Esophagus muscularis mucosa (tissue), 4 donors: ENCODE measurements around the gene TMCC2. TPM values are rescaled to one million over a fixed set of nuclear protein-coding genes. Genes with fewer than 3 reads are reported as not detected.
A peak's percentile ranks its signal among the peaks of the same experiment; 100 is the strongest.

Experiments used
- DNase-seq: peaks from one replicate; pipeline ENCODE4 v3.0.0-alpha.2; 2017; ENCODE audit errors: extremely low spot score
- H3K27ac ChIP-seq, 4 donors: fragments of 200-600 bp; sonication (generic); replicated peaks in 1 of 4; 1 replicate in 3 of 4; 2 replicates in 1 of 4; pipeline ENCODE4 v1.5.1; 2016 to 2019; ENCODE audit warnings: mild to moderate bottlenecking in 1 of 4
- H3K27me3 ChIP-seq, 4 donors: fragments of 200-600 bp; sonication (generic); one replicate each; pipeline versions ENCODE4 v1.5.1 to v1.6.0; 2016 to 2019
- H3K36me3 ChIP-seq, 4 donors: fragments of 200-600 bp; sonication (generic); one replicate each; pipeline ENCODE4 v1.5.1; 2016 to 2019
- H3K4me1 ChIP-seq, 4 donors: fragments of 200-600 bp; sonication (generic); one replicate each; pipeline ENCODE4 v1.5.1; 2016 to 2019
- H3K4me3 ChIP-seq, 4 donors: fragments of 200-600 bp; sonication (generic); 1 replicate in 2 of 4; 2 replicates in 2 of 4; pipeline ENCODE4 v1.5.1; 2016 to 2019; ENCODE audit warnings: mild to moderate bottlenecking in 4 of 4, moderate library complexity in 1 of 4
- H3K9me3 ChIP-seq, 4 donors: fragments of 200-600 bp; sonication (generic); 1 replicate in 3 of 4; 2 replicates in 1 of 4; pipeline ENCODE4 v1.5.1; 2016 to 2019
- CTCF ChIP-seq, 3 experiments: fragments of 200-600 bp in 2 of 3; fragments of 450-650 bp in 1 of 3; sonication (generic) in 2 of 3; IDR thresholded peaks; one replicate each; pipeline ENCODE4 v1.5.1; 2017 to 2019; ENCODE audit warnings: antibody characterized with exemption in 3 of 3, mild to moderate bottlenecking in 2 of 3, moderate library complexity in 1 of 3
- EP300 ChIP-seq: sonication (generic); formaldehyde crosslinking; IDR thresholded peaks from one replicate; pipeline ENCODE4 v1.6.1; 2017; ENCODE audit warnings: antibody characterized with exemption
- POLR2A ChIP-seq: fragments of 450-650 bp; IDR thresholded peaks from one replicate; pipeline ENCODE4 v1.6.1; 2017; ENCODE audit warnings: antibody characterized with exemption, moderate library complexity, mild to moderate bottlenecking, low read depth
- POLR2AphosphoS5 ChIP-seq, 2 donors: sonication (generic); formaldehyde crosslinking; IDR thresholded peaks; one replicate each; pipeline ENCODE4 v1.6.1; 2017; ENCODE audit warnings: antibody characterized with exemption in 2 of 2
- WGBS: methylation state at CpG from one replicate; pipeline ENCODE4 v1.1.5; 2018; 5-methylcytosine and 5-hydroxymethylcytosine counted together
- intact Hi-C: fragments of 100-400 bp; cut with DNase I; formaldehyde crosslinking; loops from one replicate; pipeline ENCODE4 v1.15.1; 2023
- total RNA-seq, 4 donors: library from RNA; depleted of rRNA; stranded (reverse); fragments of >200 nt; gene quantifications; one replicate each; pipeline versions ENCODE4 v1.1.0 to v1.2.1, GENCODE V29; 2016

The TMCC2 gene
- total RNA-seq, 4 donors from 2014 or later, result 4.1 to 8.2 (median 5.9) TPM

- Histone ChIP-seq H3K27ac (no peak overlapping the region), H3K9me3 (no peaks in the 10 kb centered on the region), H3K4me1 (peaks cover 0 to 28% (median 24%) of the 10 kb centered on the region in 4 donors), H3K4me3 (no peak overlapping the region), H3K27me3 (no peaks in the 10 kb centered on the region), H3K36me3 (no peaks in the 10 kb centered on the region)
- 92% methylated on average over 7 of the region's 7 CpGs for whole genome bisulfite sequencing
- DNase-seq, result no peak
- TF ChIP-seq CTCF (IDR thresholded peaks at IDR 0.05) (no peak), POLR2A (no peak), EP300 (no peak), POLR2AphosphoS5 (IDR thresholded peaks at IDR 0.05) (no peak)
- intact Hi-C loops, result no loop called here
These were observed 27.8 kb upstream of the TMCC2 start for GRCh38 chr1:205199931-205200299.

- TF ChIP-seq POLR2A, result no peak
- TF ChIP-seq CTCF (IDR thresholded peaks at IDR 0.05), result no peak
- H3K9me3 ChIP-seq, result no peaks in the 10 kb centered on the region
- no peaks in the 10 kb centered on the region for H3K36me3 ChIP-seq
- no peak overlapping the region for H3K4me3 ChIP-seq
- H3K4me1 ChIP-seq, result peaks cover 2 to 44% (median 34%) of the 10 kb centered on the region in 4 donors
- no peaks in the 10 kb centered on the region for H3K27me3 ChIP-seq
- intact Hi-C loops, result no loop called here
- no peak overlapping the region for H3K27ac ChIP-seq
- DNase-seq, result no peak
These were observed 23.2 kb upstream of the TMCC2 start for GRCh38 chr1:205204552-205204951.

GRCh38 chr1:205205055-205205454, 22.7 kb upstream of the TMCC2 start:
- Histone ChIP-seq H3K4me1 (peaks cover 7 to 49% (median 39%) of the 10 kb centered on the region in 4 donors), H3K9me3 (no peaks in the 10 kb centered on the region), H3K4me3 (no peak overlapping the region), H3K27me3 (no peaks in the 10 kb centered on the region), H3K27ac (no peak overlapping the region), H3K36me3 (no peaks in the 10 kb centered on the region)
- TF ChIP-seq EP300 (no peak), CTCF (IDR thresholded peaks at IDR 0.05) (no peak), POLR2A (no peak), POLR2AphosphoS5 (IDR thresholded peaks at IDR 0.05) (no peak)
- no peak for DNase-seq
- intact Hi-C loops, result no loop called here

GRCh38 chr1:205208811-205209210, 18.9 kb upstream of the TMCC2 start:
- H3K4me3 ChIP-seq, result no peak overlapping the region
- no peak overlapping the region for H3K27ac ChIP-seq
- peaks cover 15 to 54% (median 45%) of the 10 kb centered on the region in 4 donors for H3K4me1 ChIP-seq
- TF ChIP-seq EP300 (no peak), POLR2AphosphoS5 (IDR thresholded peaks at IDR 0.05) (no peak), POLR2A (no peak), CTCF (IDR thresholded peaks at IDR 0.05) (no peak)
- no peaks in the 10 kb centered on the region for H3K27me3 ChIP-seq
- intact Hi-C loops, result no loop called here
- 95% methylated on average over 3 of the region's 3 CpGs for WGBS
- DNase-seq, result no peak
- no peaks in the 10 kb centered on the region for H3K36me3 ChIP-seq
- no peaks in the 10 kb centered on the region for H3K9me3 ChIP-seq

GRCh38 chr1:205210756-205211168, 17.0 kb upstream of the TMCC2 start:
- peaks cover 15 to 34% (median 27%) of the 10 kb centered on the region in 4 donors for H3K4me1 ChIP-seq
- H3K4me3 ChIP-seq, result peak overlapping the region; percentile 73 to 96 (median 90)
- WGBS, result 0% methylated on average over 30 of the region's 31 CpGs
- TF ChIP-seq CTCF (IDR thresholded peaks at IDR 0.05), result no peak
- no peak for TF ChIP-seq POLR2AphosphoS5 (IDR thresholded peaks at IDR 0.05)
- TF ChIP-seq POLR2A, result no peak
- TF ChIP-seq EP300, result no peak
- no peaks in the 10 kb centered on the region for H3K27me3 ChIP-seq
- no peak for DNase-seq
- no peaks in the 10 kb centered on the region for H3K9me3 ChIP-seq
- peak overlapping the region; percentile 87 to 93 (median 90) for H3K27ac ChIP-seq
- intact Hi-C loops, result no loop called here
- H3K36me3 ChIP-seq, result no peaks in the 10 kb centered on the region
